Measurements from ENCODE around the gene TMBIM6.
"Not testable (repeated sequence)": the region's sequence is repeated elsewhere in the genome, so short reads cannot be mapped to it uniquely, and the experiment has no call there.

The TMBIM6 gene, protein sequence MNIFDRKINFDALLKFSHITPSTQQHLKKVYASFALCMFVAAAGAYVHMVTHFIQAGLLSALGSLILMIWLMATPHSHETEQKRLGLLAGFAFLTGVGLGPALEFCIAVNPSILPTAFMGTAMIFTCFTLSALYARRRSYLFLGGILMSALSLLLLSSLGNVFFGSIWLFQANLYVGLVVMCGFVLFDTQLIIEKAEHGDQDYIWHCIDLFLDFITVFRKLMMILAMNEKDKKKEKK

DNA sequence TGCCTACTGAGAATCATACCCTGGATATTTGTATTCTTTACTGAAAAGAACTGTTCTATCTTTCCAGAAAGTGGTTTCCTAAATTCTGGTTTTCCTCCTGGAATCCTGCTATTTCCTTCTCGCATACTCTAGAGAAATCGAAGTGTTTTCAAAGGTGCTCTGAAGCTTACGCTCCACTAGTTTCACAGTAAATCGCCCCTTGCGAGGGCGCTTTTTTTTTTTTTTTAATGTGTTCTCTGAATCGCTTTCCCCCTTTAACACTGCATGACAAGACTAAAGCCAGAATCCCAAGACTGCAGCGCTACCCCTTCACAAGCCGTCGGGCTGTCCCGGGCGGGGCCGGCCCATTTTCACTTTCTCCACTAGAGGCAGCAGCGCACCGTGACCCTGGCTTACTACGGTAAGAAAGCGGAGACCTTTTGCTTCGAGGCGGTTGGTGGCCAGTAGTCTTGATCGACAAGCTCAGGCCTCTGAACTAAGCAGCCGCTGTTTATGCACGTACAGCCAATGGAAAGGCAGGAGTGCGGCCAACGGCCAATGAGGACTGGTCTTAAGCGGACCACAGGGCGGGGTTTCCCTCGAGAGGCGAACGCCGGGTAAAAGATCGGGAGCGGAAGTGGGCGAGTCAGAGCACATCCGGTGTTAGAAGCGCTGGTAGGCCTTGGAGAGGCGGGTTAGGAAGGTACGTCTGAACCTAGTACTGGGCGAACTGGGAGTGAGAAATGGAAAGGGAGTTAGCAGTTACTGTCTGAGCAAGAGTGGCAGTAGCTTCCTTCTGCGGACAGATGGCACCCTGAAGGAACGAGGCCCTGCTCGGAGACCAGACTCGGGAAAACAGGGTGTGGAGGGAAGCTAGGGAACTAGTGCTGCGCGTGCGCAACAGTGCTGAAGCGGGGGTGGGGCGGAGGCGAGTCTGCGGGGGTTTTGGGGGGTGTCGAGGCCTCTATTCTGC lies at the start of gene TMBIM6:
Gene TMBIM6 (plus strand): TSS at position 628 of the 952 bp plus-strand sequence. CDS start 10,937 bp downstream, outside the sequence.
- peak; percentile 99 for DNase-seq (ENCODE audit: low read depth)

DNA sequence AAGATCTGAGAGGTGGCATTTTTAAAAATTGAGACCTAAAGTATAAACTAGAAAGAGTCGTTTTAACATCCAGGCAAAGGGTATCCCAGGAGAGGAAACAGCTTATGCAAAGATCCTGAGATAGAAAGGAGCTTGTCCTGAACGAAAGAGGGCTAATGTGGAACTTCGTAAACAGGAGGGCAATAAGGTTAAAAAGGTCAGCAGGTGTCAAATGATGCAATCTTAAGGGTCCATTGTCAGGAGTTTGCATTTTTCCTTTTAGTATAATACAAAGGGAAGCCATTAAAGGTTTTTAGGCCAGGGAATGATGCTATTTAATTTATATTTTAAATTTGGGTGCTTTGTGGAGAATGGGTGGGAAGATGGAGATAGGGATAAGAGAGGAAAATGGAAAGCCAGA lies 48.5 kb upstream of the TMBIM6 start:
- DNase-seq (ENCODE audit: low read depth): no peak

DNA sequence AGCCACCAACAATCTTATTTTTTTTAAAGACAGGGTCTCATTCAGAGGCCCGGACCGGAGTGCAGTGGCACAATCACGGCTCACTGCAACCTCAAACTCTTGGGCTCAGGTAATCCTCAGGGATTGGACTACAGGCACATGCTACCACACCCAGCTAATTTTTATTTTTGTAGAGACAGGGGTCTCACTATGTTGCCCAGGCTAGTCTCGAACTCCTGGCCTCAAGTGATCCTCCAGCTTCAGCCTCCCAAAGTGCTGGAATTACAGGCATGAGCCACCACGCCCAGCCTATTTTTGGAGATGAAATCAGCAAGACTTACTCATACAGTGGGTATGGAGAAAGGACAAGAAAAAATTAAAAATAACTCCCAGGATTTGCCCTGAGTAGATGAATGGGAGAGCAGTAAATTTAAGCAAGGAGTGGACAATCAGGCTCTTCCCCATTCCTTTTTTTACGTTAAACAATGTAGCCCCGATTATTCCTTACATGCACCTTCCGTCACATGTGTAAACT lies 47.4 kb upstream of the TMBIM6 start:
- DNase-seq (ENCODE audit: low read depth): no peak

DNA sequence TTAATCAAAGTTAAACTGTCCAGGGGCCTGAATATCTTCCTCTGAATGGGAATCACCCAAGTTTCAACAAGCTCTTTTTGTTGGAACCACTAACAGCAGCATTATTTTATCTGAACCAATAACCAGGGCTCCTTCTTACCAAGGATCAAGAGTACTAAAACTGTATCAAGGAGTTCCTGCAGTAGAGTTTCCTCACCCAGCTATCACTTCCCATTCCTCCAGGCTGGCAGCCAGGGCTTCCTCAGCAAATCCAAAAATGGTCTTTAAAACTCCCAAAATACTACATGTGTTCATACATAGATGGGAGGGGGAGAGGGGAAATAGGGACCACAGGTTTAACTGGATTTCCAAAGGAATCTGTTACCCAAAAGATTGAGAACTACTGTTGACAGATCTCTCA lies 44.6 kb upstream of the TMBIM6 start:
- DNase-seq (ENCODE audit: low read depth): no peak

DNA sequence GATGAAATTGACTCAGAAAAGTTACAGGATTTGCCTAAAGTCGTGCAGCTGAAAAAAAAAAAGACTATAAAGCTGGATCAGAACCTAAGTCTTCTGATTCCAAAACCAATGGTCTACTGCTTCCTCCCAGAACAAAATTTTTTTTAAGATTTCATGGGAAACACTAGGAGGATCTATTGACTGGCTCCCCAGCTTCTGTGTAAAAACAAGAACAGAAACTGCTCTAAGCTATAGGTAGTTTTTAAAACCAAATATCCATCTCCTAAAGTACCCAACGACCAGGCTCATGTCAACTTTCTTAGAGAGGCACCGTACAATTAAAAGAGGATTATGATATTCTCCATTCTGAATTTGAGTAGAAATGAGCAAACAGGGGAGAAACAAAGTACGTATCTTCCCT lies 43.5 kb upstream of the TMBIM6 start:
- no peak for DNase-seq (ENCODE audit: low read depth)

DNA sequence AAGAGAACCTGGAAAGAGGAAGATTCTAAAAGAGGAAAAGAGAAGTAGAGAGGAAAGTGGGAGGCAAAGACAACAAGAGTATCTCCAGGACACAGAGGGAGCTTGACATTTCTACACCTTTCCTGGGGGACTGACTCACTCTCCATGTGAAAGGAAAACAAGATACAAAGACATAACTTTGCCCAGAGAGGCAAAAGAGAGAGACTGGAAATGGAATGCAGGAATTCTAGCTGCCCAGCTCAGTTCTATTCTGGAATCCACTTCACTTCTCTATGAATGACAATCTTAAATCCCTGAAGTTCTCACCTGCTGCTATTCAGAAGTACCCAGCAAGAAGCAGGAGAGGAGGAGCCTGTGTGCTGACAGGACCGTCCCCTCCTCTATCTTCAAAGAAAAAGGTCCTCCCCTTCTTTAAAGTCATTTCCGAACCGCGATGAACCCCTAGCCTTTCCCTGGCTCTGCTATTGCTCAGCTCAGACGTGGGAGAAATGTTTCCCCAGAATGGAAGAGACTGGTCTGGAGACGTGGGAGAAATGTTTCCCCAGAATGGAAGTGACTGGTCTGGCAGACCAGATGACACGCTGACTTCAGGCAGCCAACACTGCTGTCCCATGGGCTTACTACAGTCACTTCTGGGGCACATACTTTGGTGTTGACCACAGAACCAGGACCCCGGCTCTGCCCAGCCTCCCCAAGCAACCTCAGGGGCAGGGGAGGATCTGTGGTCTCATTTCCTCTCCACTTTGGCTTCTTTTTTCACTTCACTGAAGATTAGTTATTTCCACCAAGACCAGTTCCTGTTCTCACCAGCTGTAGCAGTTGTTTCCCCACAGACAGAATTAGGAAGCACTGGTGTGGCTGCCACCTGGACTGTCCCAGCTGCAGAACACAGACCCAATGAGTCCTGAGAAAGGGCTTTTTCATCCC lies 42.5 kb upstream of the TMBIM6 start:
- DNase-seq (ENCODE audit: low read depth): no peak

DNA sequence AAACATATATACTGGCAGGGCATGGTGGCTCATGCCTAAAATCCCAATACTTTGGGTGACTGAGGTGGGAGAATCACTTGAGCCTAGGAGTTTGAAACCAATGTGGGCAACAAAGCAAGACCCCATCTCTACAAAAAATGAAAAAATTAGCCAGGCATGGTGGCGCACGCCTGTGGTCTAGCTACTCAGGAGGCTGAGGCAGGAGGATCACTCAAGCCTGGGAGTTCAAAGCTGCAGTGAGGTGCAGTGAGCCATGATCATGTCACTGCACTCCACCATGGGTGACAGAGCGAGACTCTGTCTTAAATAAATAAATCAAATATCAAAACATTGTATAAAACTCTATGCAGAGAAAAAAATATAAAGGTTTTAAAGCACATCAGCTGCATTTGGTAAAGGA lies 39.3 kb upstream of the TMBIM6 start:
- no peak for DNase-seq (ENCODE audit: low read depth)

DNA sequence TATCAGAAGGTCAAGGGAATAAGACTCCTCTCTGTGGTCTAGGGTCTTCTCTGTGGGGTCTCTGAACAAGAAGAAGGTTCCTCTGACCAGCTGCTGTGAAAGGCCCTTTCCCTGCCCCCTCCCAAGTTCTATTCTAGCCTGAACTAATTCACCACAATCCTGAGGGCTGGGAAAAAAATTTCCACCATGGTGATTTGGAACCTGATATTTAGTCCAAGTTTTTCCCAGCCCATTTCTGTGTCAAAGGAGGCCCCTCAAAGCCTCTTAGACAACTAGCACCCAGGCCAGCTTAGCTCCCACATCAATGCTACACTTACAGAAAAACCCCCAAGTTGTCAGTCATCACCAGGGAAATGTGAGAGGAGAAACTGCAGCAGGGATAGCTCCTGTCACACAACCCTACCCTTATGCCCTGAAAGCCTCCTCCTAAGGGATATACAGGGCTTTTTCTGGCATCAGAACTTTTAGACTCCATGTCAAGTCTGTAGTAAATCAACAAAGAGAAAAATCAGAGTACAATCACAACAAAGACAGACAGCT lies 38.6 kb upstream of the TMBIM6 start:
- DNase-seq (ENCODE audit: low read depth): no peak

DNA sequence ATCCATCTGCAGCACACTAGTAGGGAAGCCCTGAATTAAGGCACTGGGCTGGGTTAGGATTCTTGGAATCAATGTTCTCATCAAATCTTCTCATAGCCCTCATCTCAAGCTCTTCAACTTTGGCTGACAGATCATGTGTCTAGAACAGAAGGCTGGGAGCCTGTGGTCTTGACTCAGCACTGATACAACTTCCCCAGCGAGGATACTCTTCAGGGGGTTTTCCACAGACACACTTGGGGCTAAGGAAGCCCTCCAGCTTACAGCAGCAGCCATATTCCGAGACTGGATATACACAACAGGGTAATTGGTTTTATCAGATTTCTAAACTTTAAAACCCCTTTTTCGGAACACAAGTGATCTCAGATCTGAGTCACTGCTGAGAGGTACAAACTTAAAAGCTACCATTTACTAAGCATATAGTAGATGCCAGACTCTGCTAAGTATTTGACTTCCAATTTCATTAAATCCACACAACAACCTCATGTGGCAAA lies 37.7 kb upstream of the TMBIM6 start:
- DNase-seq (ENCODE audit: low read depth): no peak

DNA sequence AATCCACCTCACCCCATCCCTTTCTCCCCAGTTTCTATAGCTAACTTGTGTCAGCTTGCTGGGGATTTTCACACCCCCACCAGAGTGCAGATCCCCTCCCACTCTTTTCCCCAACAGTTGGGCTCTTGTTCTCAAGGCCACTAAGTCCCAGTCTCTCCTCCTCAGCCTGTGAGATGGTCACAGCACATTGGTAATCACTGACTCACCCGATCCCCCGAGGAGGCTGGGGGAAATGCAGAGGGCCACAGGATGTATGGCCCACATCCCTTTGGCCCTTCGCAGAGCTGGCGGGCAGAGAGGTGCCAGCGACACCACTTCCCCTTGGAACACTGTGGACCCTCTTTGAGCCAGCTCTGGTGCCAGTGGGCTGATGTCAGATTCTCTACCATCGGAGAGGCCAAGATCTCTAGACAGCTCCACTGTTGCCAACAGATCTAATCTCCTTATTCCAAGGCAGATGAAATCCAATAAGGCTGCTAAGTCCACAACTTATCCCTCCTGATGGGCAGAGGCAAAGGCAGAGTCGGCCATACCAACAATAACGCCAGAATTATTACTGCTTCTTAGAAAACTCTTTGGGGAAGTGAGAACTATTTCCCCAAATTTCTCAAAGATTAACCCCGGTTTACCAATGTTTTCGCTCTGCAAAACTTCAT lies 35.8 kb upstream of the TMBIM6 start:
- DNase-seq (ENCODE audit: low read depth): no peak

DNA sequence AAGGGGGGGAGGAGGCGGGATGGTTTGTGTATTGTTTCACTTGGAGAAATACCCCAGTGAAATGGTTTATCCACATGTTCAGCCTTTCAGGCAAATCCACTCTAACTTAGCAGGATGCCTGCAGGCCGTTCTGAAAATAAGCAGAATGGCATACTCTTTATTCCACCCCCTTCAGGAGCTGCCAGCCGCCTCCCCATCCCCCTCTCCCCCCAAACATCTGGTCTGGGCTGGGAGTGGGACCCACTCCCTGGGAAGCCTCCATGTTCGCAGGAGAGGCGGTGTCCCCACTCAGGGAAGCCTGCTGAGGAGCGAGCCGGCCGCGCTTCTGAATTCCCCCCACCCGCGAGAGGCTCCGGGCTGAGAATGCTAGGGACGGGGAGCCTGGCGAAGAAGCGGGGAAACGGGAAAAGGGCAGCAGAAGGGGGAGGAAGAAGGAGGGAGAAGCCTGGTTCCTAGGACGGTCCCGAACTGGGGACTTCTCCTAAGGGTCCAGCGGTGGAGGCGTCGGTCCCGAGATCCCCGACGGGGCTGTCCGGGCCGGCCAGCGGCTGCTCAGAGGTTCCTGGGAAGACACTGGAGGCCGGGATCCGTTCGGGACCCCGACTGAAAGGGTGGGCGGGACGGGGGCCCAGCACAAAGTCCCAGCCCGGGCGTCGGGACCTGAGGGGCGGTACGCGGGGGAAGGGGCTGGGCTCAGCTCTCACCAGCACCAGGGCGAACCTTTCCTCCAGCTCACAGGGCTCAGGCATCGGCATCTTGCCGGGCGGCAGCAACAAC lies 34.8 kb upstream of the TMBIM6 start:
- no peak for DNase-seq (ENCODE audit: low read depth)

DNA sequence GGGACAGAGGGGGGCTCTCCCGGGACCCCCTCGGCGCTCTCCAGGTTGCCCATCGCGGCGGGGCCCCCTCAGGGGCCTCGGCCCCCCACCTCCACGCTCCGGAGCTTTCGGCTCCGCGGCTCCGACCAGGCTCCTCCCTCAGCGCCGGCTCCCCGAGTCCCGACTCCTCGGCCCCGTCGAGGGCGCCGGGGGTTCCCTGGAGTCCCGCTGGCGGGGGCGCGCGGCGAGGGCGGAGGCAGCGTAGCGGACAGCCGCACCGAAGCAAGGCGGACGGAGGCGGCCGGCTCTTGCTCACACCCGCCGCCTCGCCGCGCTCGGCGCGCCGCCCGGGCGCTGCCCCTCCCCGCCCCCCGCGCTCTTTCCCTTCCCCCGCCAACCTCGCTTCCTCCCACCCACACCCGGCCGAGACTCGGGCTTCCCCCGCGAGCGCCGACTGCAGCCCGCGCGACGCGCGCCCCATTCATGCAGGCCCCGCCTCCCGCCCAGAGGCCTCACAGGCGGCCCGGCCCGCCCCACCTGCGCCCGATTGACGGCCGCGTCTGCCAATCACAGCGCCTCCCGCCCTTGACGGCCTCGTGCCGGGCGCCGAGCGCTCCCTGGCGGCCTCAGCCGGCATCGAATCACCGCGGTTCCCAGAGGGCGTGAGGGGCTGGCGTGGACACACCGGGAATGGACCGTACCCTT lies 34.1 kb upstream of the TMBIM6 start, which contains the start of gene FMNL3:
Gene FMNL3 (minus strand): TSS at position 278 of the 684 bp plus-strand sequence. CDS start 225 bp downstream, at position 53.
- DNase-seq (ENCODE audit: low read depth): no peak

DNA sequence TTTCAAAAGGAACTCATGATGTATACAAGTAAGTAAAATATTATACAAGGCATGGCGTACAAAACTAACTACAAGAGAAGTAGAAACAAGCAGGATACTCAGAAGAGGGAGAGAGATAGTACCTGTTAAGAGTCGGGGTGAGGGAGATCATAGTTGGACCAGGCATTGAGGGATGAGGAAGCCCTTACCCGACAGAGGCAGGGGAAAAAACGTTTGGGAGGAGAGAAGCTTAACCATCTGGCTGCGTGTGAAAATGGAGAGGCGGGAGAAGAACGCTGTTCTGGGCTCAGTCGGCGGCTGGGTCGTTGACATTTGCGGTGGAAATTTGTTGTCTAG lies 33.6 kb upstream of the TMBIM6 start:
- DNase-seq (ENCODE audit: low read depth): no peak

DNA sequence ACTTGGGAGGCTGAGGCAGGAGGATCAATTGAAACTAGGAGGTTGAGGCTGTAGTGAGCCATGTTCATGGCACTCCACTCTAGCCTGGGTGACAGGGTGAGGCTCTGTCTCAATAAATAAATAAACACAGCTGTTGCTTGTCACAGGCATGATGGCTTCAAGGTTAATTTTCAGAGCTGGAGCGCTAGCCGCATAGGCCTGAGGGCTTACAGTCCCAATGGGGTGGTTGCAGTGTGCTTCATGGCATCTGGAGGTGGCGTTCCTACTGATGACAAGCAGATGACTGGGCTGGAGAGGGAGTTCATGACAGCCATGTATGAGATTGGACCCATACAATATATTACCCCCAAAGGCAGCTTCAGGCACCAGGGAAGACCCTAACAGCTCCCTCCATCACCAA lies 32.5 kb upstream of the TMBIM6 start:
- DNase-seq (ENCODE audit: low read depth): no peak

DNA sequence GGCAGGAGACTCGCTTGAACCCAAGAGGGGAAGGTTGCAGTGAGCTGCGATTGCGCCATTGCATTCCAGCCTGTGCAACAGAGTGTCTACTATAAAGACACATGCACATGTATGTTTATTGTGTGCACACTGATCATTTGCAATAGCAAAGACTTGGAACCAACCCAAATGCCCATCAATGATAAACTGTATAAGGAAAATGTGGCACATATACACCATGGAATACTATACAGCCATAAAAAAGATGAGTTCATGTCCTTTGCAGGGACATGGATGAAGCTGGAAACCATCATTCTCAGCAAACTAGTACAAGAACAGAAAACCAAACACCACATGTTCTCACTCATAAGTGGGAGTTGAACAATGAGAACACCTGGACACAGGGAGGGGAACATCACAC lies 27.4 kb upstream of the TMBIM6 start:
- not testable (repeated sequence) for DNase-seq (ENCODE audit: low read depth)

DNA sequence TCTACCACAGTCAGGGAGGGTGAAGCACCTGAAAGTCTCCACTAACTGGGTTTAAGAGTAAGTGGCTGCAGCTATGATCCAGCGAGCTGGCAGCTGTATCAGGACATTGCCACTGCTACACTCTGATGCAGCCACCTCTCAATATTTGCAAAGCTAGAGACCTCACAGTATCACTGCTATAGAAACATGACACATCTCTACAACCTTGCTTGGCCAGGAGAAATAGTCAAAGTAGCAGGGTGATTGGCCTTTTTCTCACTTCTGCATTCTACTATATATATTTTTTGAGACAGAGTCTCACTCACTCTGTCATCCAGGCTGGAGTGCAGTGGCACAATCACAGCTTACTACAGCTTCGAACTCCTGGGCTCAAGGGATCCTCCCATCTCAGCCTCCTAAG lies 24.8 kb upstream of the TMBIM6 start:
- no peak for DNase-seq (ENCODE audit: low read depth)

DNA sequence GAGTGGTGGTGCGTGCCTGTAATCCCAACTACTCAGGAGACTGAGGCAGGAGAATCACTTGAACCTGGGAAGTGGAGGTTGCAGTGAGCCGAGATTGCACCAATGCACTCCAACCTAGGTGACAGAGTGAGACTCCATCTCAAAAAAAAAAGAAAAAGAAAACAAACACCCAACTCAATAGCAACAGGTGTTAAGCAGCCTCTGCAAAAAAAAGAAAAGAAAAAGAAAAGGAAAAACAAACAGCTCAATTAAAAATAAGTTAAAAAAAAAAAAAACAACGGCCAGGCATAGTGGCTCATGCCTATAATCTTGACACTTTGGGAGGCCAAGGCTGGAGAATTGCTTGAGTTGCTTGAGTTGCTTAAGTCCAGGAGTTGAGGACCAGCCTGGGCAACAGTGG lies 23.6 kb upstream of the TMBIM6 start:
- not testable (repeated sequence) for DNase-seq (ENCODE audit: low read depth)

DNA sequence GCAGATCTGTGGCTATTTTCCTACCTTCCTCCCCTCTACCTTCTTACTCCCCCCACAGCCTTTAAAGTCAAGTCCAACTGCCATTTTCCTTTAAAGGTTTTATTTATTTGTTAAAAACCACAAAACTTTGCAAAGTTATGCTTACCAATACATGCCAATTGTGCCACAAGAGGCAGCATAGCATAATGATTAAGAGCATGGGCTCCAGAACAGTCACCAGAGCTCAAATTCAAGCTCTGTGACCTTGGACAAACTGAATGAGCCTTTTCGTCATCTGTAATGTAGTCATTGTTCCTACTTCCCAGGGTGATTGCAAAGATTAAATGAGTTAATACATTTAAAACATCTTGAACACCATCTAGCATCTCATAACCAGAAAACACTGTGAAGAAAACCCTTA lies 21.1 kb upstream of the TMBIM6 start:
- no peak for DNase-seq (ENCODE audit: low read depth)

DNA sequence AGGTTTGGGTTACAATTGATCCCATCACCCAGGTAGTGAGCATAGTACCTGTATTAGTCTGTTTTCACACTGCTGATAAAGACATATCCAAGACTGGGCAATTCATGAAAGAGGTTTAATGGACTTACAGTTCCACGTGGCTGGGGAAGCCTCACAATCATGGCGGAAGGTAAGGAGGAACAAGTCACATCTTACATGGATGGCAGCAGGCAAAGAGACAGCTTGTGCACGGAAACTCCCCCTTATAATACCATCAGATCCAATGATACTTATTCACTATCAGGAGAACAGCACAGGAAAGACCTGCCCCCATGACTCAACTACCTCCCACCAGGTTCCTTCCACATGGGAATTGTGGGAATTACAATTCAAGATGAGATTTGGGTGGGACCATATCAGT lies 20.0 kb upstream of the TMBIM6 start:
- not testable (repeated sequence) for DNase-seq (ENCODE audit: low read depth)

DNA sequence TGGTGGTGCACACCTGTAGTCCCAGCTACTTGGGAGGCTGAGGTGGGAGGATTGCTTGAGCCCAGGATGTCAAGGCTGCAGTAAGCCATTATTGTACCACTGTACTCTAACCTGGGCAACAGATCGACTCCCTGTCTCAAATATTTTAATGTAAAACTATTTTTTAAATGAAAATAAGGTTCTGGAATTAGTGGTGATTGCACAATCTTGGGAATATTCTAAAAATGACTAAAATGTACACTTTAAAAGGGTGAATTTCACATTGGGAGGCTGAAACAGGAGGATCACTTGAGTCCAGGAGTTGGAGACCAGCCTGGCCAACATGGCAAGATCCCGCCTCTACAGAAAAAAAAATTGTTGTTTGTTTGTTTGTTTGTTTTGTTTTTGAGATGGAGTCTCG lies 12.9 kb upstream of the TMBIM6 start:
- no peak for DNase-seq (ENCODE audit: low read depth)
